HG03039 (cell line): ENCODE results near the gene ST3GAL2.
A peak's percentile ranks its signal among the peaks of the same experiment; 100 is the strongest.
"Not testable (repeated sequence)": the region's sequence is repeated elsewhere in the genome, so short reads cannot be mapped to it uniquely, and the experiment has no call there.

Experiments used
- ATAC-seq: cut with Tn5 transposase; IDR thresholded peaks from one replicate; pipeline ENCODE4 v1.9.1; 2021; ENCODE audit warnings: mild to moderate bottlenecking, moderate library complexity; ENCODE audit not compliant: unreplicated experiment

ST3GAL2 gene

DNA sequence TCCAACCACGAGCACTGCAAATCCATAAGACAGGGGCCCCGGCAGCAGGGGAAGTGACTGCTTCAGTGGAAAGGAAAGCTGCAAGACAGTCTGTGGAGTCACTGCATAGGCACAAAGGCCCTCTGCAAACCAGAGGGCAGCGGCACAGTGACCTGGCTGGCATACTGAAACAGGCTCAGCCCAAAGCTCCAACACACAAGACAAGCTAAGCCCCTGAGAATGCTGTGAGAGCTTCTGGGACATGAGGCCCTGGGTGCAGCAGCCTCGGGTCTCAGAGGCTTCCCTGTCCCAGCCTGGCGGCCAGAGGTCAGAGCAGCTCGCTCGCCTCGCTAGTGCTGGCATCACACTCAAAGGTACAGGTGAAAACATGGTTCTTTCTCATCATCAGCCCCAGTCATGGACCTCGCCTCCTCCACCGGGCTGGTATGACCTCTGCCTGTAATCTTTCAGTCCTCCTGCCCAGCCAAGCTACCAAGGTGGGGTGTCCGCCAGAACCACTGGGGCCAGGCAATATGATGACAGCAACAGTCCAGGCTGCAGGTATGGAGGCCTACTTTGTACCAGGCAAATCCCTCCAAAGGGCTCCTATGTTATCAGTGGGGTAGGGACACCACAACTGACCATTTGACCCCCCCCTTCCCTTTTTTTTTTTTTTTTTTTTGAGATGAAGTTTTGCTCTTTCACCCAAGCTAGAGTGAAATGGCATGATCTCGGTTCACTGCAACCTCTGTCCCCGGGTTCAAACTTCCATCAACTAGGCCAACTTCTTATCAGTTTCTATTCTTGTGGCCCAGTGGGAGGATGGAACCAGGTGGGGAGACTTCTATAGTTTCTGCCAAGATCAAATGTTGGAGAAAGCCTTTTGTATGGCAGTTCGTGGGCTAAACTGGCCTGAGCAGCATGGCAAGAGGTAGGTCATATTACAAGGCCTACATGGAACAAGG, 19.2 kb downstream of the ST3GAL2 start:
- no peak for ATAC-seq

DNA sequence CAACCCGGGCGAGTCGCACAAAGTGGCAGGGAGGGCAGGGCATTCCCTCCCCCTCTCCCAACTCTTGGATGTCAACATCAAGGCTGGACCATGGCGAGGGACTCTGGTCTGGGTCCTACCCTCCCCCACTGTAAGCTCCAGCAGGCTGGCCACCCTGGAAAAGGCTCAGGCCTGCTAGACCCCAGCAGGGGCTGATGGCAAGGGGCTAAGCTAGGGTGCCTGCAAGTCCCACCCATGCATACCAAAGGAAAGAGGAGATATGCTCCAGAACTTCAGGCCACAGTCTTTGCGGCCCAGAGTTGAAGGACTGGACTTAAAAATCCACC, 19.9 kb downstream of the ST3GAL2 start:
- no peak for ATAC-seq

DNA sequence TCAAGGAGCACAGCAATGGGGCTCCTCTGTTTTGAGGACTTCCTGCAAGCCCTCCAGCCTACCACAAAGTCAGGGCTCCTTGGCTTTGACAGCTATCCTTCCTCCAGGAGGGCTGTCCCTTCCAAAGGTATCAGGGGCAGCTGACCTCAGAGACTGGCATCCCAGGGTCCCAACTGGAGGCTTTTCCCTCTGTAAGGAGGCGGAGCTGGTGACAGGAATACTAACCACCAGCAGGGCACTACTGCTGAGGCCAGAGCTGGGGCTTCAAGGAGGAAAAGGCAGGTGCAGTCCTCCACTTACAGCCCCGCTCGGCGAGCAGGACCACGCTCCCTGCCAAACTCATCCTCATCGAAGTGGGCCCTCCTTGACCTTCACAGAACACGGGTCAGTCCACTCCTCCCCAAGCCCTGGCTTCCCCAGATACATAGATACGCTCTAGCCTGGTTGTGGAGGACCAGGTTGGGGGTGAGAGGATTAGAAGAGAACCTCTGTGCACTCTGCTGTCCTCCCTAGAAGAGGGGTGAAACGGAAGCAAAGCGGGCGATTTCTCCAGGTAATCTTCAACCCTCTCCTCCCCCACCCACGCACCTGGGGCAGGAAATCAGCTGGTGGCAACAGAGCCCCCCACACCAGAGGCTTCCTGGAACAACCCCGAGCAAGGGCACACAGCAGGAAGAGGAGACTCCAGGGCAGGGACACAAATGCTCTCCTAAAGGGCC, 20.5 kb downstream of the ST3GAL2 start:
- ATAC-seq = no peak

DNA sequence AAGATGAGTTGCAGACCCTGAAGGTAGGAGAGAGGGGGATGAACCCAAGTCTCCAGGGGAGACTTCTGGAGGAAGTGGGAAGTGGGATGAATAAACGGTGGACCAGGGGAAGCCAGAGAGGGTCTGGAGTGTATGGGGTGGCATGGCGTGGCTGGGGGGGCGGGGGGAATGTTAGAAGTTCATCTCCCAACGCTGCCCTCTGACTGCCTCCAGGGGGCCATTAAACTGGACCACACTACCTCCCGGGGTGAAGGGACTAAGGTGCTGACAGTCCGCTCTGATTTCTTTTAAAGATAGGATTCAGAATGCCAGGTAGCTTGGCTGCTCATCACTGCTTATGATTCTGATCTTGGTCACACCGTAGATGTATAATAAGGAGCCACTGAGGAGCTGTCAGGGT, 21.2 kb downstream of the ST3GAL2 start:
- ATAC-seq = no peak

DNA sequence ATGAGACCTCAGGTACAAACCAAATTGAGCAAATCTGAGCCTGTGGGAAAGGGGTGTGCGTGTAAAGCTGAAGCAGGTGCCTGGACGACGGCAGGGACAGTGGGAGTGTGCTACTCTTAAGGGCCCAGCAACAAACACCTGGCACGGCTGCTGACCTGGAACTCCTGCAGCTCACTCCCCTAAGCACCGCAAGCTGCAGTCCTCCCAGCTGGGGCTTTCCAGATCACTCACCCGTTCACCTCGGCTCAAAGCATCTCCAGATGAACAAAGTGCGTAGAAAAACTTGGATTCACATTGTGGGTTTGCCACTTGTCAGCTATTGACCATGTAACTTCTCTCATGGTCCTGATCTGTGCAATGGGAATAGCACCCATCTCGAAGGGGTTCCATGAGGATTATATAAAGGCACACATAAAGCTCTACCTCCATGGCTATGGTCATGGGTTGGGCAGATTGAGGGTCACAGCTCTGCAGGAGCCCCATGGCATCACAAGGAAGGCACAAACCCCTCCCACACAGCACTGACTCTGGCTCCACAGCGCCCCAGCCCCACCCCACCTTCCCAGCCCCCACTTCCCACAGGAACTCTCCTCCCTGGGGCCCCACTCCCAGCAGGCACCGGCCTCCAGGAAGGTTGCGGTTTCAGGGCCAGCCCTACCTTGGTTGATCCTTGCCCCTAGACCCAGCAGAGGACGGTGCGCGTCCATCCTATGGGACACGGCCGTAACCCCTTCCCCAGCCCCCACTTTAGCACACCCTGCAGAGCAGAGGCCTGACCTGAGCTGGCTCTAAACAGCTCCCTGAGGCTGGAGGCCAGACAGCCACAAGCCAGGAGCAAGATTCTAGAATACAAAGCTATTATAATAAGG, 21.9 kb downstream of the ST3GAL2 start:
- ATAC-seq = peak; percentile 73

DNA sequence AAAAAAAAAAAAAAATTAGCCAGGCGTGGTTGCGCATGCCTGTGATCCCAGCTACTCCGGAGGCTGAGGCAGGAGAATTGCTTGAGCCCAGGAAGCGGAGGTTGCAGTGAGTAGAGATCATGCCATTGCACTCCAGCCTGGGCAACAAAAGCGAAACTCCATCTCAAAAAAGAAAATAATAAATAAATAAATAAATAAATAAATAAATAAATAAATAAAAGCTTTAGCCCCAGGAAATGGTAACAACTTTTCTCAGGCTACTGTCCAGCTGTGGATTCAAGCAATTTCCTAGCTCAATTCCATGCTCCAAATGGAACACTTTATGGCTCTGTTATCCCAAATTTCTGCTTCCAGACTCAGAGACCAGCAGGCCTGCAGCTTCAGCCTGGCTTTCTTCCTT, 25.3 kb downstream of the ST3GAL2 start:
- ATAC-seq = not testable (repeated sequence)

DNA sequence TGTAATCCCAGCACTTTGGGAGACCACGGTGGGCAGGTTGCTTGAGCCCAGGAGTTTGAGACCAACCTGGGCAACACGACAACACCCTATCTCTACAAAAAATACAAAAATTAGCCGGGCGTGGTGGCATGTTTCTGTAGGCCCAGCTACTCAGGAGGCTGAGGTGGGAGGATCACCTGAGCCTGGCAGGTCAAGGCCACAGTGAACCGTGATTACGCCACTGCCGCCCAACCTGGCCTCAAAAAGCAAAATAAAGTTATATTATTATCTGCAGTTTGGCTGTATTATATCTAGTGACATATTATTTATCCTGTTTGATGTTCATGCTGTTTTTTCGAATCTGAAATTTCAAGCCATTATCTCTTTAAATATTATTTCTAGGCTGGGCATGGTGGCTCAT, 26.5 kb downstream of the ST3GAL2 start:
- ATAC-seq = no peak

DNA sequence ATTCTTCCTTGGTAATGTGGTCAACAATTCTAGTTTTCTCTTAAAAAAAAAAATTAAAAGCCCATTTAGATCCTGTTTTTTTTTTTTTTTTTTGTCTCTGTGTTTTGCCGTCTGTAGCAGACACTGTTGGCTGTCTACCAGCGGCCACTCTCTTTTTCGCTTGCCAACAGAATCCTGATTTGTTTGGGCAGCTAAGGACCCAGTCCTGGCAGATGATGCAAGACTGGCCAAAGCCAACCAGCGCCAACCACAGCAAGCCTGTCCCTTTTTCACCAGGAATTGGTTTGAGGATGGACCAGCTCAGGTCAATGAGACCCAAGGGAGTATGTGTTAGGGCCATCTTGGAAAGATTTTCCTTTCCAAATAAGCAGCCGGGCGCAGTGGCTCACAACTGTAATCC, 28.2 kb downstream of the ST3GAL2 start:
- ATAC-seq = no peak

DNA sequence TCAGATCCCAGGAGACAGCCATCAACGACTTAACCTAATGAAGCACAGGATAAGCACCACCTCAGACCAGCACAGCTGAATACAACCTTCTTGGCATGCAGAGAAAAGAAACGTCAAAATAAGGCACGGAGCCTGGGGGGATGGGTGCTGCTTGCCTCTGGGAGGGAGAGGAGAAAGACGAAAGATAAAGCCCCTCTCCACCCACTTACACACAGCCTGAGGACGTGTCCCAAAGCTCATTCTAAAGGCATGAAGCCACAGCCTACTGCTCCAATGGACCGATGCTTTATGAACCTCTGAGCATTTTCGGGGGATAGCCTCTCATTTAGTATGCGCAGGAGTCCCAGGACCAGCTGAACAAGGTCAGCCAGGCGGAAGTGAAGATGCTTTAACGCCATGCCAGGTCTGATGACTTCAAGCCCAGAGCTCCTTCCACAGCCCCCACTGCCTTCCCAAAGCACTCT, 31.1 kb downstream of the ST3GAL2 start:
- no peak for ATAC-seq

DNA sequence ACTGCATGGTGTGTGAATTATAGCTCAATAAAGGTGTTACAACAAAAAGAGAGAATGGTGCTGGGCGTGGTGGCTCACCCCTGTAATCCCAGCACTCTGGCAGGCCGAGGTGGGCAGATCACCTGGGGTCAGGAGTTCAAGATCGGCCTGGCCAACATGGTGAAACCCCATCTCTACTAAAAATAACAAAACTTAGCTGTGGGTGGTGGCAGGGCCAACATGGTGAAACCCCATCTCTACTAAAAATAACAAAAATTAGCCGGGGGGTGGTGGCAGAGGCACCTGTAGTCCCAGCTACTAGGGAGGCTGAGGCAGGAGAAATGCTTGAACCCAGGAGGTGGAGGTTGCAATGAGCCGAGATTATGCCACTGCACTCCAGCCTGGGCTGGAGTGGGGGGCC, 32.8 kb downstream of the ST3GAL2 start:
- not testable (repeated sequence) for ATAC-seq

DNA sequence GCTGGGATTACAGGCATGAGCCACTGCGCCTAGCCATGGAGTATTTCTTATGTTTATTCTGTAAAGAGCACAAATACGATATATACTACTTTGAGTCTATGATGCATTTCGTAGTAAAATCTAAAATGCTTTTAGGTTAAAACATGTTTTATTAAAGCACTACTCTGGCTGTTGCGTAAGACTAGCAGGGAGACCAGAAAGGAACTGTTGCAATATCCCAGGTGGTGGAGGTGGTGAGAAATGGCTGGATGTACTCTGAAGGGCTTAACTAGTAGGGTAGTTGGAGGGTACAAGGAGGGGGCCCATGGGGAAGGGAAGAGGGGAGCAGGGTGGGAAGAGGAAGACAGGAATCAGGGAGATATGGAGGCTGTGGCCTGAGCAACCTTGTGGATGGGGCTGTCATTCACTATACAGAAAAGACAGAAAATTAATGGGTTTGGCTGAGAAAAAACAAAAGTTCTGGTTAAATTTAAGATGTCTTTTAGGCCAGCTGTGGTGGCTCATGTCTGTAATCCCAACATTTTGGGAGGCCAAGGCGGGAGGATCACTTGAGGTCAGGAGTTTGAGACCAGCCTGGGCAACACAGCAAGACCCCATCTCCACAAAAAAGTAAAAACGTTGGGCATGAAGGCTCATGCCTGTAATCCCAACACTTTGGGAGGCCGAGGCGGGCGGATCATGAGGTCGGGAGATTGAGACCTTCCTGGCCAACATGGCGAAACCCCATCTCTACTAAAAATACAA, 35.8 kb downstream of the ST3GAL2 start:
- no peak for ATAC-seq

DNA sequence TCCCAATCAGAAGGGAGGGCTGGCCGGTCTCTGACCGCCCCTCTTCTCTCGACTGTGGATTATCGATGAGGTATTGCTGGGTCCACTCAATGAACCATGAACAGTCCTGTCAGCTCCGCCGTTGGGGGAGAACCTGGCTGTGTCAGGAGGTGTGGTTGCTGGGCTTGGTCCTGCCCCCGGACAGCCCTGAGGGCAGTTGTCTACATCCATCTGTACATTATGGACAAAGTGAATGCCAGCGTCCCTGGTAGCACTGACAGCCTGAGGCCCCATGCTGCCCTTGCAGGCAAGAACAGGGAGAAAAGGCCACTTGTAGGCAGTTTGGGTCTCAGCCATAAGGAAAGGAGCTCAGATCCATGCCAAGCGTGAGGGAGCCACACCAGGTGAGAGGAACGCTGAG, 38.9 kb downstream of the ST3GAL2 start:
- ATAC-seq = no peak

DNA sequence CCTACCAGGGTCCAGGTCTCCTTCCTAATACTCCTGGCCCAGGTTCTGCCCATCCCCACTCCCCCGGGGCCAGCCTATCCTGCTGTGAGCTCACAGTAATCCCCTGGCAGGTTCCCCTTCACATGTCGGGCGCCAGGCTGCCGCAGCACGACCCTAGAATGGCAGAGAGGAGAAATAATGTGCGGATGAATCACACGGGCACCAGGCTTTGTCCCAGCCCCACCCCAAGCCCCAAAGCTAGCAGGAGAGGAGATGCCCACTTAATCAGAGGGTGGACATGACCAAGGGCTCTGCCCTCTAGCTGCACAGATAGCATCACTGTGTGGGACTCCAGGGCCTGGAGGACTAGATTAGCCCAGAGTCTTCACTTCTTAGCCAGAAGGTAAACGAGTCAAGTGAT, 39.5 kb downstream of the ST3GAL2 start:
- ATAC-seq = no peak

DNA sequence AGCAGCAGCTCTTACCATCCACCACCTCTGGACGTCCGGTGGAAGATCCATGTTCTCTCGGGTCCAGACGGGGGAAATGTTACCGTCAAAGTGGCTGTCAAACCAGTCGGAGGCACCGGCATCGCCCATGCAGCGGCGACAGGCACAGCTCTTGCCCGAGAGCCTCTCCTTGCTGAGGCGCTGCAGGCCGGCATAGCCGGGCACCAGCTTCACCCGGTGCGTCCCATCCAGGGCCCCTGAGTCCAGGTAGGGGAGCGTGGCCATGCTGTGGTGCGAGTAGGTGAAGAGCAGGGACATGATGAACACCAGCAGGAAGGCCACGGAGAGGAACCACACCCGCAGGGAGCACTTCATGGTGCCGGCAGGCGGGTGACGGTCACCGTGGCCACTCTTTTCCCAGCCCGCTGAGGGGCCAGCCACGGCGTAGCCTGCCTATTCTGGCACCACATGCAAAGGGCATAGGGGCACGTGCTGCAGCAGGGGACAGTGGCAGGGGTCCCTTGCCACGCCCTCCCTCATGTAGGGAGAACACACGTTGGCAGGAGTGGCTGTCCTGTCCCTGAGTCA, 40.6 kb downstream of the ST3GAL2 start:
- no peak for ATAC-seq

DNA sequence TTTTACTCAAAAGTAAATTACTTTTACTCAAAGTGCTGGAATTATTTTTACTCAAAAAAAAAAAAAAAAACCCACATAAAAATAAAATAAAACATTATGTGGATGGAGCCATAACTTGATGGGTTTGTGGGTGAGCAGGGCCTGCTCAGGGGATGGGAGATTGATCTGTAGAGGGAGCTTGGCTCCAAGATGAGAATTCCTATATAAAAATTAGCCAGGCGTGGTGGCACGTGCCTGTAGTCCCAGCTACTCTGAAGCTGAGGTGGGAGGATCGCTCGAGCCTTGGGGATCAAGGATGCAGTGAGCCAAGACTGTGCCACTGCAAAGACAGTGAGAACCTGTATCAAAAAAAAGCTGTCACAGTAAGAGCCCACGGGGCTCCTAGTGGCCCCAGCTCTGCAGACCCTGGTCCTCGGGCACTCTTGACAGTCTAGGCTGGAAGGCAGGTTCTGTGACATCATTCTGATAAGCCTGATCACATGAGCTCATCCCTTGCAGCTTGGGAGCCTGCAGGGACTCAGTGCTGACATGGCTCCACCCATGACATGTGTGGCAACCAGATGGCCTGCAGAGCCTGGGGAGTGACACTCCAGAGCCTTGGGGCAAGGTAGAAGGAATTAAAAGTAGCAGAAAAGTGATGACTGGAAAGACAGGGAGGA, 42.5 kb downstream of the ST3GAL2 start:
- no peak for ATAC-seq

DNA sequence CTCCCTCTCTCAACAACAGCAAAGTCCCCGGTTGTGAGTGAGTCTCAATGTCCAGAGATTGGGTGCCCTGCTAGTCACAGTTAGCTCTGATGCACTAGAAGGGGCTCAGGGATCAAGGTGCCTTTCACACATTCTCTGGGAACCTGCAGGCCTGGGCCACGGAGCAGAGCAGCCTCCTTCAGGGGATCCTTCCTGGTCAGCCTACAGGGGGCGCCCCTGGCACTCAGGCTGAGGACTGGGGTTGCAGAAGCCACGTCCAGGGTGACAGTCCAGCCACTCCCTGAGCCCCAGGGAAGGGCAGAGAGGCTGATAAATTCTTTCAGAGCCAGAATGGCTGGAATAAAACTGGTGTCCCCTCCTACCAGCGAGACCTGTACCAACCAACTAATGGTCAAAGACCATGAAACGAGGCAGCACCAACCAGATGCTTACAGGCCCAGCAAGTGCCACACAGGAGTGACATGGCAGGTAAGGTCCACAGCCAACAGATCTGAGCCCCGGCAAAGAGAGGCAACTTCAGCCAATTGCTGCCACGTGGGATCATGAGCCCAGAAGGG, 43.5 kb downstream of the ST3GAL2 start:
- no peak for ATAC-seq

DNA sequence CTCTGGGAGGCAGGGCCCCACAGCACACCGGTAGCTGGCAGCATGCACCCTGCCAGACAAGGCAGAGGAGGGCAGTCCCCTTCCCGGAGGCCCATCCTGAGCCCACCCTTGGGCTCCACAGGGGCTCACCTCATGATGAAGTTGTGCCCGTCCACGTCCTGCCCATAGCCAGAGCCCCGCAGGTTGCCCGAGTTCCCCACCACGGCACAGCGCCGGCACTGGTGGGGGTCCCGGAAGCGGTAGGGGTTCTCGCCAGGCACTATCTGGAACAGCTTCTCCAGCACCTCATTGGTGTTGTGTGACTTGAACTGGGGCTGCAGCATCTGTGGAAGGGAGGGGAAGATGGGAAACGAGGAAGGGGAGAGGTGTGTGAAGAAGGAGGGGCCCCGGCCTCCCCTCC, 44.0 kb downstream of the ST3GAL2 start:
- no peak for ATAC-seq

DNA sequence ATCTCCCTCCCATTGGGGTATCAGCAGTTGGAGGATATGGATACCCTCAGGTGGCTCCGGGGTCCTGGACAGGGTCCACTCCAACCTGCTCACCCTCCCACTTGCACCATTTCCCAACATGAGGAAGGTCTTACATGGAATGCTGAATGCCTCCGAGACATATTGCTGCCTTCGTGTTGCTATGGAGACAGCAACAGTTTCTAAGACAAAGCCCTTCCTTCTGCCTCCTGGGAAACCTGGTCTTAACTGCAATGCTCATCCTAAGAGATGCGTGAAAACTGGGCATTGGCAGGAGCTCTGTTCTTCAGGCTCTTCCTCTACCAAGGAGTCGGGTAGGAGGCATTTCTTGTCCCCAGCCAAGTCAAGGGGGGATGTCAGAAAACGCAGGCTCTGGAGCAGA, 45.2 kb downstream of the ST3GAL2 start:
- no peak for ATAC-seq

DNA sequence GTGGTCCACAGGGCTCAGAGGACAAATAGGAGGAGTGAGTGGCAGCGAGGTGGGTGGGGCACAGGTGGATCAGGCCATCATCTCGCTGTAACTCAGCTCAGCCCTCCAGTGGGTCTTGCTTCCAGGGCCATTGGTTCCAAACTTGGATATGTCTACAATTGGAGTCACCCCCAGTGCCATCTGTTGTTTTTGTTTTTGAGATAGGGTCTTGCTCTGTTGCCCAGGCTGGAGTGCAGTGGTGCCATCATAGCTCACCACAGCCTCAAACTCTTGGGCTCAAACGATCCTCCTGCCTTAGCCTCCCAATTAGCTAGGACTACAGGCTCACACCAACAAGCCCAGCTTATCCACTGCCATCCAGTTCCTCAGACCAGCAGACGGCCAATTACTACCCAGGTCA, 46.3 kb downstream of the ST3GAL2 start:
- no peak for ATAC-seq
